ENCODE data around the gene PACS1. TPM values are rescaled to one million over a fixed set of nuclear protein-coding genes. Genes with fewer than 3 reads are reported as not detected.

Gene PACS1
- total RNA-seq, 1 experiment from 2014 or later, result 4.2 TPM

GRCh38 chr11:66047541-66048365, 22.3 kb upstream of the PACS1 start:
- peak; percentile 12 for DNase-seq (ENCODE audit: low read depth)
- in situ Hi-C loops (cut with HindIII; ENCODE audit: low pct_unique_long_range_greater_than_20kb, low sequenced_read_pairs), result no loop called here

GRCh38 chr11:66048547-66049323, 21.3 kb upstream of the PACS1 start, which contains the start of gene GAL3ST3:
Gene GAL3ST3 (minus strand): TSS chr11:66049161. CDS start chr11:66045415, 3,746 bp downstream.
- no peak for DNase-seq (ENCODE audit: low read depth)
- in situ Hi-C loops (cut with HindIII; ENCODE audit: low pct_unique_long_range_greater_than_20kb, low sequenced_read_pairs), result no loop called here

GRCh38 chr11:66050581-66051231, 19.4 kb upstream of the PACS1 start:
- DNase-seq (ENCODE audit: low read depth), result no peak
- in situ Hi-C loops (cut with HindIII; ENCODE audit: low pct_unique_long_range_greater_than_20kb, low sequenced_read_pairs), result no loop called here

GRCh38 chr11:66051371-66051765, 18.7 kb upstream of the PACS1 start:
- in situ Hi-C loops (cut with HindIII; ENCODE audit: low pct_unique_long_range_greater_than_20kb, low sequenced_read_pairs), result no loop called here
- DNase-seq (ENCODE audit: low read depth), result no peak

- peak; percentile 98 for DNase-seq (ENCODE audit: low read depth)
- in situ Hi-C loops (cut with HindIII; ENCODE audit: low pct_unique_long_range_greater_than_20kb, low sequenced_read_pairs), result no loop called here
Observed at GRCh38 chr11:66051766-66052663, 18.1 kb upstream of the PACS1 start, which contains the start of gene SF3B2. Gene SF3B2 (plus strand): TSS chr11:66052364. CDS start chr11:66052385, 21 bp downstream.

GRCh38 chr11:66052664-66052982, 17.4 kb upstream of the PACS1 start:
- in situ Hi-C loops (cut with HindIII; ENCODE audit: low pct_unique_long_range_greater_than_20kb, low sequenced_read_pairs), result no loop called here

GRCh38 chr11:66055021-66055420, 15.1 kb upstream of the PACS1 start:
- DNase-seq (ENCODE audit: low read depth), result no peak
- in situ Hi-C loops (cut with HindIII; ENCODE audit: low pct_unique_long_range_greater_than_20kb, low sequenced_read_pairs), result no loop called here

More at GRCh38 chr11:66052664-66052982, 17.4 kb upstream of the PACS1 start:
- DNase-seq (ENCODE audit: low read depth), result no peak

- no peak for DNase-seq (ENCODE audit: low read depth)
- in situ Hi-C loops (cut with HindIII; ENCODE audit: low pct_unique_long_range_greater_than_20kb, low sequenced_read_pairs), result no loop called here
Observed at GRCh38 chr11:66056501-66056900, 13.6 kb upstream of the PACS1 start.

- DNase-seq (ENCODE audit: low read depth), result no peak
- in situ Hi-C loops (cut with HindIII; ENCODE audit: low pct_unique_long_range_greater_than_20kb, low sequenced_read_pairs), result no loop called here
Observed at GRCh38 chr11:66059966-66060680, 9.9 kb upstream of the PACS1 start.

GRCh38 chr11:66061268-66061667, 8.8 kb upstream of the PACS1 start:
- in situ Hi-C loops (cut with HindIII; ENCODE audit: low pct_unique_long_range_greater_than_20kb, low sequenced_read_pairs), result no loop called here
- no peak for DNase-seq (ENCODE audit: low read depth)

GRCh38 chr11:66062408-66062807, 7.7 kb upstream of the PACS1 start:
- in situ Hi-C loops (cut with HindIII; ENCODE audit: low pct_unique_long_range_greater_than_20kb, low sequenced_read_pairs), result no loop called here
- no peak for DNase-seq (ENCODE audit: low read depth)

GRCh38 chr11:66063900-66064299, 6.2 kb upstream of the PACS1 start:
- no peak for DNase-seq (ENCODE audit: low read depth)
- in situ Hi-C loops (cut with HindIII; ENCODE audit: low pct_unique_long_range_greater_than_20kb, low sequenced_read_pairs), result no loop called here

- no peak for DNase-seq (ENCODE audit: low read depth)
Observed at GRCh38 chr11:66064571-66064970, 5.5 kb upstream of the PACS1 start.

GRCh38 chr11:66066751-66067150, 3.3 kb upstream of the PACS1 start:
- in situ Hi-C loops (cut with HindIII; ENCODE audit: low pct_unique_long_range_greater_than_20kb, low sequenced_read_pairs), result no loop called here
- no peak for DNase-seq (ENCODE audit: low read depth)

More at GRCh38 chr11:66064571-66064970, 5.5 kb upstream of the PACS1 start:
- in situ Hi-C loops (cut with HindIII; ENCODE audit: low pct_unique_long_range_greater_than_20kb, low sequenced_read_pairs), result no loop called here

- in situ Hi-C loops (cut with HindIII; ENCODE audit: low pct_unique_long_range_greater_than_20kb, low sequenced_read_pairs), result no loop called here
- no peak for DNase-seq (ENCODE audit: low read depth)
Observed at GRCh38 chr11:66067640-66068039, 2.4 kb upstream of the PACS1 start.

GRCh38 chr11:66068154-66068821, 1.8 kb upstream of the PACS1 start:
- peak; percentile 44 for DNase-seq (ENCODE audit: low read depth)
- in situ Hi-C loops (cut with HindIII; ENCODE audit: low pct_unique_long_range_greater_than_20kb, low sequenced_read_pairs), result no loop called here

Measured in Caki2 (cell line).